ENCODE results near the gene TLX1. TPM values are rescaled to one million over a fixed set of nuclear protein-coding genes. Genes with fewer than 3 reads are reported as not detected.

The TLX1 gene
- polyA plus RNA-seq, 1 donor (not counting 4 experiments of a cell fraction or from before 2014, with no cell fraction given), result not detected

GRCh38 chr10:101126684-101127628, 4.1 kb upstream of the TLX1 start:
- H3K9me1 ChIP-seq (ENCODE audit: control insufficient read depth, extremely low read depth, insufficient read depth, low read length), result no peaks in the 10 kb centered on the region
- peaks cover 97% of the 10 kb centered on the region for H3K27me3 ChIP-seq (ENCODE audit: control insufficient read depth, extremely low read depth, insufficient read depth, low read length)
- H3K9ac ChIP-seq (ENCODE audit: control insufficient read depth, extremely low read depth, insufficient read depth, low read length), result no peak overlapping the region
- FAIRE-seq, result no peak
- H3K36me3 ChIP-seq (ENCODE audit: control insufficient read depth in 2 of 2, extremely low read depth in 1 of 2, insufficient read depth in 2 of 2, low read length in 2 of 2), result no peaks in the 10 kb centered on the region
- no peak overlapping the region for H3K27ac ChIP-seq (ENCODE audit: control insufficient read depth, insufficient read depth, low read length)
- H3K79me2 ChIP-seq (ENCODE audit: control insufficient read depth, insufficient read depth, low read length), result no peaks in the 10 kb centered on the region
- DNase-seq (ENCODE audit: low read depth, low spot score), result no peak
- H3K9me3 ChIP-seq (ENCODE audit: control insufficient read depth, low read depth, low read length), result no peaks in the 10 kb centered on the region
- dilution Hi-C loops (cut with MboI; ENCODE audit: extremely low pct_ligation_motif_present, low sequenced_read_pairs), result no loop called here
- no peak overlapping the region for H3K4me2 ChIP-seq (ENCODE audit: control insufficient read depth, extremely low read depth, insufficient read depth, low read depth, low read length)
- H2AFZ ChIP-seq (ENCODE audit: control insufficient read depth, low read length), result no peak overlapping the region
- peaks cover 2% of the 10 kb centered on the region for H3K4me1 ChIP-seq (ENCODE audit: control insufficient read depth, extremely low read depth, insufficient read depth, low read length)
- TF ChIP-seq EZH2 (IDR thresholded peaks at IDR 0.05; ENCODE audit: low read length) (no peak), CTCF (optimal IDR thresholded peaks at IDR 0.05 in 1 of 3, IDR thresholded peaks at IDR 0.05 in 1 of 3, conservative IDR thresholded peaks at IDR 0.05 in 1 of 3; ENCODE audit: extremely low read depth in 1 of 3, insufficient read depth in 2 of 3, low read length in 3 of 3) (no peak)
- peaks cover 3% of the 10 kb centered on the region for H4K20me1 ChIP-seq (ENCODE audit: control insufficient read depth, extremely low read depth, insufficient read depth, low read length)
- H3K4me3 ChIP-seq (ENCODE audit: control insufficient read depth in 2 of 3, extremely low read depth in 1 of 3, insufficient read depth in 2 of 3, low read depth in 1 of 3, low read length in 3 of 3), result no peak overlapping the region

- Histone ChIP-seq H3K27ac (ENCODE audit: control insufficient read depth, insufficient read depth, low read length) (no peak overlapping the region), H3K9ac (ENCODE audit: control insufficient read depth, extremely low read depth, insufficient read depth, low read length) (no peak overlapping the region), H3K4me3 (ENCODE audit: control insufficient read depth in 2 of 3, extremely low read depth in 1 of 3, insufficient read depth in 2 of 3, low read depth in 1 of 3, low read length in 3 of 3) (no peak overlapping the region), H3K79me2 (ENCODE audit: control insufficient read depth, insufficient read depth, low read length) (no peaks in the 10 kb centered on the region), H3K4me2 (ENCODE audit: control insufficient read depth, extremely low read depth, insufficient read depth, low read depth, low read length) (no peak overlapping the region), H3K36me3 (ENCODE audit: control insufficient read depth in 2 of 2, extremely low read depth in 1 of 2, insufficient read depth in 2 of 2, low read length in 2 of 2) (no peaks in the 10 kb centered on the region), H3K4me1 (ENCODE audit: control insufficient read depth, extremely low read depth, insufficient read depth, low read length) (peaks cover 12% of the 10 kb centered on the region), H3K27me3 (ENCODE audit: control insufficient read depth, extremely low read depth, insufficient read depth, low read length) (peaks cover 97% of the 10 kb centered on the region), H3K9me3 (ENCODE audit: control insufficient read depth, low read depth, low read length) (no peaks in the 10 kb centered on the region), H2AFZ (ENCODE audit: control insufficient read depth, low read length) (no peak overlapping the region), H3K9me1 (ENCODE audit: control insufficient read depth, extremely low read depth, insufficient read depth, low read length) (no peaks in the 10 kb centered on the region), H4K20me1 (ENCODE audit: control insufficient read depth, extremely low read depth, insufficient read depth, low read length) (peaks cover 3% of the 10 kb centered on the region)
- dilution Hi-C loops (cut with MboI; ENCODE audit: extremely low pct_ligation_motif_present, low sequenced_read_pairs), result no loop called here
- FAIRE-seq (no peak), DNase-seq (ENCODE audit: low read depth, low spot score) (no peak)
- TF ChIP-seq CTCF (optimal IDR thresholded peaks at IDR 0.05 in 1 of 3, IDR thresholded peaks at IDR 0.05 in 1 of 3, conservative IDR thresholded peaks at IDR 0.05 in 1 of 3; ENCODE audit: extremely low read depth in 1 of 3, insufficient read depth in 2 of 3, low read length in 3 of 3) (no peak), EZH2 (IDR thresholded peaks at IDR 0.05; ENCODE audit: low read length) (no peak)
Observed at GRCh38 chr10:101130141-101130540, 959 bp upstream of the TLX1 start.

Measured in keratinocyte (primary cell).